Mesendoderm (in vitro differentiated cells): ENCODE results near the gene PDE9A.

Experiments
- DNase-seq: peaks from one replicate; pipeline ENCODE4 v3.0.0; 2013
- H2AK5ac ChIP-seq: 2 replicates; pipeline ENCODE4 v1.6.1; 2013; ENCODE audit warnings: low read length, inconsistent platforms
- H2BK120ac ChIP-seq: 2 replicates; pipeline ENCODE4 v1.6.1; 2013; ENCODE audit warnings: low read depth, mild to moderate bottlenecking, low read length, moderate library complexity, mixed read lengths
- H2BK15ac ChIP-seq: replicated peaks from 2 replicates; pipeline ENCODE4 v1.6.1; 2013; ENCODE audit warnings: low read depth, mild to moderate bottlenecking, moderate library complexity
- H2BK5ac ChIP-seq: 2 replicates; pipeline ENCODE4 v1.6.1; 2013; ENCODE audit warnings: low read length, inconsistent platforms
- H3K18ac ChIP-seq: 2 replicates; pipeline ENCODE4 v1.6.1; 2013; ENCODE audit warnings: mild to moderate bottlenecking, low read length, mixed read lengths
- H3K23ac ChIP-seq: one replicate; pipeline ENCODE4 v1.6.1; 2013; ENCODE audit warnings: low read length
- H3K27ac ChIP-seq: 2 replicates; pipeline ENCODE4 v1.5.1; 2013; ENCODE audit warnings: low read depth, mild to moderate bottlenecking, inconsistent platforms, low read length, moderate library complexity
- H3K27me3 ChIP-seq: 2 replicates; pipeline ENCODE4 v1.6.1; 2013; ENCODE audit warnings: low read length, control low read depth, mild to moderate bottlenecking, inconsistent platforms; ENCODE audit not compliant: insufficient read depth, poor library complexity
- H3K36me3 ChIP-seq: 2 replicates; pipeline ENCODE4 v1.6.1; 2013; ENCODE audit warnings: low read length, inconsistent platforms; ENCODE audit not compliant: control insufficient read depth, insufficient read depth
- H3K4ac ChIP-seq: one replicate; pipeline ENCODE4 v1.6.1; 2013; ENCODE audit warnings: low read depth, mild to moderate bottlenecking, low read length, moderate library complexity
- H3K4me1 ChIP-seq: 2 replicates; pipeline ENCODE4 v1.6.1; 2013; ENCODE audit warnings: low read depth, low read length, inconsistent platforms; ENCODE audit not compliant: control insufficient read depth
- H3K4me2 ChIP-seq: 2 replicates; pipeline ENCODE4 v1.6.1; 2013; ENCODE audit warnings: low read length
- H3K4me3 ChIP-seq: 2 replicates; pipeline ENCODE4 v1.5.1; 2013; ENCODE audit warnings: mild to moderate bottlenecking, low read length
- H3K56ac ChIP-seq: one replicate; pipeline ENCODE4 v1.6.1; 2013; ENCODE audit warnings: low read length
- H3K79me1 ChIP-seq: 2 replicates; pipeline ENCODE4 v1.6.1; 2013; ENCODE audit warnings: low read length, inconsistent platforms
- H3K79me2 ChIP-seq: 2 replicates; pipeline ENCODE4 v1.6.1; 2013; ENCODE audit warnings: mild to moderate bottlenecking, low read length; ENCODE audit not compliant: control insufficient read depth, insufficient read depth
- H3K9ac ChIP-seq: 2 replicates; pipeline ENCODE4 v1.6.1; 2013; ENCODE audit warnings: low read length, inconsistent platforms
- H4K5ac ChIP-seq: one replicate; pipeline ENCODE4 v1.6.1; 2013; ENCODE audit warnings: low read length
- H4K8ac ChIP-seq: one replicate; pipeline ENCODE4 v1.6.1; 2013; ENCODE audit warnings: low read depth, mild to moderate bottlenecking, control low read depth, low read length, moderate library complexity
- WGBS: extraction: QIAGEN DNeasy Blood & Tissue Kit; methylation state at CpG from one replicate; pipeline ENCODE4 v1.1.7; 2013; ENCODE audit warnings: low lambda C conversion rate, missing lambda C conversion rate; ENCODE audit not compliant: insufficient coverage; ENCODE audit errors: extremely low coverage; 5-methylcytosine and 5-hydroxymethylcytosine counted together

PDE9A gene

GRCh38 chr21:42680429-42680828 is 27.0 kb downstream of the PDE9A start:
- Histone ChIP-seq H3K4me2 (no peak overlapping the region), H2BK120ac (no peak overlapping the region), H3K27me3 (no peaks in the 10 kb centered on the region), H3K23ac (no peak overlapping the region), H4K8ac (no peak overlapping the region), H3K4ac (no peak overlapping the region), H3K4me3 (no peak overlapping the region), H2BK5ac (no peak overlapping the region), H2AK5ac (no peak overlapping the region), H3K4me1 (no peaks in the 10 kb centered on the region), H3K79me2 (peaks cover 5% of the 10 kb centered on the region), H3K79me1 (peaks cover 16% of the 10 kb centered on the region), H3K27ac (no peak overlapping the region), H3K56ac (no peak overlapping the region), H2BK15ac (no peak overlapping the region), H3K18ac (no peak overlapping the region), H4K5ac (no peak overlapping the region), H3K9ac (no peak overlapping the region), H3K36me3 (no peaks in the 10 kb centered on the region)
- WGBS, result no CpG with 5 or more reads among the region's 11 CpGs
- DNase-seq, result no peak

DNA sequence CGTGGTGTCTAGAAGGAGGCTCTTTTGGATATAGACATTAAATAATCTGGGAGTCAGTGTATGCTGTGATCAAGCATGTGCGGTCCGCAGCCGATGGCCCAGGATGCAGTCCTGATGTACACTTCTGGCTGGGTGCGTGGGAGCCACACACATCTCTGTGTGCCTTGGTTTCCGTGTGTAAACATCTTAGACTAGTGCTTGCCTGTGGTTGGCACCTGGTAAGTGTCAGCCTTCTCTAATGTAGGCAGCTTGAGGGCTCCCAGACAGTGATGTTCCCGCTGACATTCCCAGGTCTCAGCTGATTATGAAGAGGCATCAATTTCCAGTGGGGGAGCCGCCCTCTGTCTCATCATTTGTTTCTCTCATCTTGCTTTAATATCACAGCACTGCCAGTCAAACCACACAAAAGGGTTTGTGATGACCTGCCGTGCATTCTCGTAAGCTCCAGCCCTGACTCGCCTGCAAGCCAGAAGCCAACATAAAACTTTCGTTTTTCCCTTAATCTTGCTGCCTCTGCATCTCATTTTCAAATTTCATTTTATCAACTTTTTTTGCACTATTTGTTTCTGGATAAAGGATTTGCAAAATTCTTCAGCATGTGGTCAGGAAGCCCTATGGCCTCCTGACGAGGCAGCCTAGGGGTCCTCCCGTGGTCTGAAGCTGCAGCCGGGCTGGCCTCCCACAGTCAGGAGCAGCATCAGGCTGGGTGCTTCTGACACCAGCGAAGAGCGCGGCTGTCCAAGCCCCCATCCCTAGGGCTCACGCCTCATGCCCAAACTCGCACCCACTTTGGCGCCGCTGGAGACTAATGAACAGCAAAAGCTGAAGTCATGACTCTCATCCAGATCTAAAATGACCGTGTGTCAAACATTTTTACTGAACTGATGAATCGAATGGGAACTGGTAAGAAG is 28.1 kb downstream of the PDE9A start:
- Histone ChIP-seq H2BK5ac (no peak overlapping the region), H2AK5ac (no peak overlapping the region), H3K36me3 (no peaks in the 10 kb centered on the region), H3K18ac (no peak overlapping the region), H3K27me3 (no peaks in the 10 kb centered on the region), H2BK120ac (no peak overlapping the region), H4K8ac (no peak overlapping the region), H4K5ac (no peak overlapping the region), H3K4ac (no peak overlapping the region), H3K4me2 (no peak overlapping the region), H3K56ac (no peak overlapping the region), H3K23ac (no peak overlapping the region), H2BK15ac (no peak overlapping the region), H3K4me3 (no peak overlapping the region), H3K4me1 (no peaks in the 10 kb centered on the region), H3K27ac (no peak overlapping the region), H3K9ac (no peak overlapping the region), H3K79me1 (peaks cover 5% of the 10 kb centered on the region), H3K79me2 (no peaks in the 10 kb centered on the region)
- DNase-seq, result no peak
- no CpG with 5 or more reads among the region's 24 CpGs for WGBS

- Histone ChIP-seq H3K23ac (no peak overlapping the region), H2AK5ac (no peak overlapping the region), H3K27ac (no peak overlapping the region), H3K4ac (no peak overlapping the region), H4K8ac (no peak overlapping the region), H3K79me1 (peaks cover 3% of the 10 kb centered on the region), H3K9ac (no peak overlapping the region), H3K4me3 (no peak overlapping the region), H3K56ac (no peak overlapping the region), H3K27me3 (no peaks in the 10 kb centered on the region), H2BK5ac (no peak overlapping the region), H2BK120ac (no peak overlapping the region), H3K18ac (no peak overlapping the region), H3K79me2 (no peaks in the 10 kb centered on the region), H3K36me3 (no peaks in the 10 kb centered on the region), H3K4me2 (no peak overlapping the region), H3K4me1 (no peaks in the 10 kb centered on the region), H4K5ac (no peak overlapping the region), H2BK15ac (no peak overlapping the region)
- no peak for DNase-seq
- WGBS, result no CpG with 5 or more reads among the region's 15 CpGs
Observed at GRCh38 chr21:42682661-42683210, 29.3 kb downstream of the PDE9A start.

DNA sequence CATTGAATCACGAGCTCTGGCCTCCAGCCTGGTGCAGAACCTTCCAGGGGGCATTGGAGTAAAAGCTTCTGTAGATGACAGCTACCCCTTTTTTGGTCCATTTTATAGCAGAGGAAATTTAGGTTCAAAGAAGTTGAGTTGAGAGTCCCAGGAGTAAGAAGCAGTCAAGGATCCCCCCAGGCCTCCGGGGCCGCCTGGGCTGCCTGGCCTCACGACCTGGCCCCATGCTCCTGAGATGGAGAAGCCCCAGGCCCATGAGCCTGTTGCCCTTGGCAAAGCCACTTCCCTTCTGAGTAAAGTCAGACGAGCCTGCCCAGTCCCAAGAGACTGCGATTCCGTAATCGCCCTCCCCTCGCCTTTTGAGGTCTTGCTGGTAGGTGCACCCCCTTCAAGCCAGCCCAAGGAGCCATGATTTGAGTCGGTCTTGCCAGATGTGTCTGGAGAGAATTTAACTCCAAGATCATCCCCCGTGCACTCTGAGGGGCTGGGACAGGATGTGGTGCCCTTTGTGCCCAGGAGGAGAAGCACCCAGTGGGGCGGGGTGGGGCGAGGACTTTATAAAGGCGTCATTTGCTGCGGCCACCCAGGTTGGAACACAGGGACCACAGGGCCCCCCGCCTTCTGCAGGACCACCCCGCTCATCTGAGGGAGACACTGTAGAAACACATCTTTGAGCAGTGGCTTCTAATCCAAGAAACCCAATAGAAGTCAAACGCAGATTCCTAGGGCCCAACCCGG is 30.1 kb downstream of the PDE9A start:
- Histone ChIP-seq H3K36me3 (no peaks in the 10 kb centered on the region), H3K4ac (no peak overlapping the region), H2AK5ac (no peak overlapping the region), H2BK5ac (no peak overlapping the region), H2BK120ac (no peak overlapping the region), H3K4me1 (no peaks in the 10 kb centered on the region), H3K27ac (no peak overlapping the region), H3K9ac (no peak overlapping the region), H3K23ac (no peak overlapping the region), H2BK15ac (no peak overlapping the region), H4K8ac (no peak overlapping the region), H3K4me2 (no peak overlapping the region), H3K27me3 (no peaks in the 10 kb centered on the region), H4K5ac (no peak overlapping the region), H3K18ac (no peak overlapping the region), H3K79me2 (no peaks in the 10 kb centered on the region), H3K79me1 (peaks cover 3% of the 10 kb centered on the region), H3K4me3 (no peak overlapping the region), H3K56ac (no peak overlapping the region)
- WGBS, result no CpG with 5 or more reads among the region's 19 CpGs
- DNase-seq, result no peak

GRCh38 chr21:42684109-42684916 is 30.9 kb downstream of the PDE9A start:
- no peak overlapping the region for H3K18ac ChIP-seq

More at GRCh38 chr21:42684109-42684916, 30.9 kb downstream of the PDE9A start:
- Histone ChIP-seq H2BK5ac (no peak overlapping the region), H3K56ac (no peak overlapping the region), H3K4me2 (no peak overlapping the region), H3K27me3 (no peaks in the 10 kb centered on the region), H2BK15ac (no peak overlapping the region), H3K4me1 (no peaks in the 10 kb centered on the region), H3K79me1 (peaks cover 3% of the 10 kb centered on the region), H3K23ac (no peak overlapping the region), H4K8ac (no peak overlapping the region), H3K79me2 (no peaks in the 10 kb centered on the region), H2AK5ac (no peak overlapping the region), H3K4me3 (no peak overlapping the region), H4K5ac (no peak overlapping the region), H3K36me3 (no peaks in the 10 kb centered on the region), H3K9ac (no peak overlapping the region), H2BK120ac (no peak overlapping the region), H3K27ac (no peak overlapping the region), H3K4ac (no peak overlapping the region)
- no CpG with 5 or more reads among the region's 22 CpGs for WGBS
- DNase-seq, result no peak
